Nephron progenitor cell (in vitro differentiated cells): ENCODE results near the gene HAO2.
"Not testable (repeated sequence)": the region's sequence is repeated elsewhere in the genome, so short reads cannot be mapped to it uniquely, and the experiment has no call there.

Experiments used
- DNase-seq: peaks from one replicate; pipeline ENCODE4 v3.0.0; 2021
- H3K27ac Mint-ChIP-seq: 2 replicates; pipeline ENCODE4 v1.8.0; 2021; ENCODE audit warnings: mild to moderate bottlenecking, moderate library complexity, mixed read lengths
- H3K27me3 Mint-ChIP-seq: 2 replicates; pipeline ENCODE4 v1.8.0; 2021; ENCODE audit warnings: mild to moderate bottlenecking, low read depth, mixed read lengths; ENCODE audit not compliant: poor library complexity
- H3K36me3 Mint-ChIP-seq: 2 replicates; pipeline ENCODE4 v1.8.0; 2021; ENCODE audit warnings: low read depth, mixed read lengths
- H3K4me1 Mint-ChIP-seq: 2 replicates; pipeline ENCODE4 v1.8.0; 2021; ENCODE audit warnings: mixed read lengths
- H3K4me3 Mint-ChIP-seq: 2 replicates; pipeline ENCODE4 v1.8.0; 2021; ENCODE audit warnings: mild to moderate bottlenecking, moderate library complexity, mixed read lengths
- H3K9me3 Mint-ChIP-seq: 2 replicates; pipeline ENCODE4 v1.8.0; 2021; ENCODE audit warnings: mild to moderate bottlenecking, moderate library complexity, mixed read lengths
- CTCF ChIP-seq: fragments of 200-600 bp; sonication (generic); IDR thresholded peaks from 2 replicates; pipeline ENCODE4 v1.5.0; 2021; ENCODE audit warnings: antibody characterized with exemption

HAO2 gene

GRCh38 chr1:119374208-119374874, 5.8 kb downstream of the HAO2 start:
- peaks cover 17% of the 10 kb centered on the region for H3K4me1 Mint-ChIP-seq
- no peaks in the 10 kb centered on the region for H3K36me3 Mint-ChIP-seq
- no peak overlapping the region for H3K4me3 Mint-ChIP-seq
- no peaks in the 10 kb centered on the region for H3K9me3 Mint-ChIP-seq
- no peak for DNase-seq
- no peak overlapping the region for H3K27ac Mint-ChIP-seq
- TF ChIP-seq CTCF: no peak
- H3K27me3 Mint-ChIP-seq: no peaks in the 10 kb centered on the region

GRCh38 chr1:119375366-119375765, 6.8 kb downstream of the HAO2 start:
- Mint-ChIP-seq H3K36me3 (no peaks in the 10 kb centered on the region), H3K27me3 (no peaks in the 10 kb centered on the region), H3K4me1 (peaks cover 17% of the 10 kb centered on the region), H3K27ac (no peak overlapping the region), H3K4me3 (no peak overlapping the region), H3K9me3 (no peaks in the 10 kb centered on the region)
- no peak for DNase-seq
- no peak for TF ChIP-seq CTCF

GRCh38 chr1:119376594-119376993, 8.0 kb downstream of the HAO2 start:
- TF ChIP-seq CTCF: no peak
- H3K27ac Mint-ChIP-seq: no peak overlapping the region

GRCh38 chr1:119377594-119377993, 9.0 kb downstream of the HAO2 start:
- not testable (repeated sequence) for H3K27ac Mint-ChIP-seq, H3K9me3 Mint-ChIP-seq, H3K27me3 Mint-ChIP-seq, DNase-seq, H3K36me3 Mint-ChIP-seq, H3K4me3 Mint-ChIP-seq
- peaks cover 10% of the 10 kb centered on the region for H3K4me1 Mint-ChIP-seq

More at GRCh38 chr1:119376594-119376993, 8.0 kb downstream of the HAO2 start:
- DNase-seq: no peak
- peaks cover 17% of the 10 kb centered on the region for H3K4me1 Mint-ChIP-seq
- no peaks in the 10 kb centered on the region for H3K36me3 Mint-ChIP-seq
- no peaks in the 10 kb centered on the region for H3K9me3 Mint-ChIP-seq
- no peaks in the 10 kb centered on the region for H3K27me3 Mint-ChIP-seq
- H3K4me3 Mint-ChIP-seq: no peak overlapping the region

- no peaks in the 10 kb centered on the region for H3K9me3 Mint-ChIP-seq
- H3K4me1 Mint-ChIP-seq: no peaks in the 10 kb centered on the region
- no peaks in the 10 kb centered on the region for H3K27me3 Mint-ChIP-seq
- H3K4me3 Mint-ChIP-seq: no peak overlapping the region
- TF ChIP-seq CTCF: no peak
- no peak for DNase-seq
- H3K36me3 Mint-ChIP-seq: no peaks in the 10 kb centered on the region
- no peak overlapping the region for H3K27ac Mint-ChIP-seq
These were observed 10.5 kb downstream of the HAO2 start for GRCh38 chr1:119379117-119379516.

- H3K36me3 Mint-ChIP-seq: no peaks in the 10 kb centered on the region
- DNase-seq: no peak
- no peak overlapping the region for H3K27ac Mint-ChIP-seq
- H3K4me3 Mint-ChIP-seq: no peak overlapping the region
- H3K4me1 Mint-ChIP-seq: no peaks in the 10 kb centered on the region
- H3K9me3 Mint-ChIP-seq: no peaks in the 10 kb centered on the region
- H3K27me3 Mint-ChIP-seq: peaks cover 6% of the 10 kb centered on the region
- no peak for TF ChIP-seq CTCF
These were observed 11.7 kb downstream of the HAO2 start for GRCh38 chr1:119380304-119380703.
